LNCaP clone FGC (cell line): ENCODE measurements around the gene PDGFRB.
A peak's percentile ranks its signal among the peaks of the same experiment; 100 is the strongest.

Experiments used
- DNase-seq: peaks from one replicate; pipeline ENCODE4 v3.0.0-alpha.2; 2011; ENCODE audit warnings: low read depth
- H3K4me3 ChIP-seq: 2 replicates; pipeline ENCODE4 v1.5.1; 2011; ENCODE audit warnings: mild to moderate bottlenecking, low read depth, low read length, control low read depth
- CTCF ChIP-seq: IDR thresholded peaks from 2 replicates; pipeline ENCODE4 v1.5.1; 2012; ENCODE audit warnings: mild to moderate bottlenecking; ENCODE audit not compliant: control insufficient read depth, insufficient read depth; ENCODE audit errors: extremely low read depth

The PDGFRB gene

GRCh38 chr5:150177721-150178120, 22.1 kb upstream of the PDGFRB start:
- TF ChIP-seq CTCF = no peak
- no peak for DNase-seq
- no peak overlapping the region for H3K4me3 ChIP-seq

- TF ChIP-seq CTCF = no peak
- H3K4me3 ChIP-seq = no peak overlapping the region
- DNase-seq = no peak
These were observed 21.3 kb upstream of the PDGFRB start for GRCh38 chr5:150176745-150177477.

GRCh38 chr5:150175536-150175935, 19.9 kb upstream of the PDGFRB start:
- H3K4me3 ChIP-seq = no peak overlapping the region
- peak; percentile 29; the same call in 1 of the 2 replicates for TF ChIP-seq CTCF
- no peak for DNase-seq

GRCh38 chr5:150175076-150175475, 19.4 kb upstream of the PDGFRB start:
- no peak for TF ChIP-seq CTCF
- no peak for DNase-seq
- H3K4me3 ChIP-seq = no peak overlapping the region

- no peak for DNase-seq
- H3K4me3 ChIP-seq = no peak overlapping the region
- TF ChIP-seq CTCF = no peak
These were observed 18.6 kb upstream of the PDGFRB start for GRCh38 chr5:150174285-150174684.

- no peak for TF ChIP-seq CTCF
- H3K4me3 ChIP-seq = no peak overlapping the region
- no peak for DNase-seq
These were observed 17.5 kb upstream of the PDGFRB start for GRCh38 chr5:150173161-150173560.

GRCh38 chr5:150172556-150172955, 16.9 kb upstream of the PDGFRB start:
- H3K4me3 ChIP-seq = no peak overlapping the region
- no peak for TF ChIP-seq CTCF
- DNase-seq = no peak
